Body of pancreas (tissue), 4 donors: ENCODE measurements around the gene FBXL17. TPM values are rescaled to one million over a fixed set of nuclear protein-coding genes. Genes with fewer than 3 reads are reported as not detected.

Experiments
- ATAC-seq: fragments of 150-250 bp; one replicate; pipeline ENCODE4 v1.9.1; 2016
- DNase-seq, 4 donors: peaks; one replicate each; pipeline ENCODE4 v3.0.0-alpha.2; 2019
- H3K27ac ChIP-seq, 4 donors: fragments of 200-600 bp; sonication (generic); 1 replicate in 3 of 4; 2 replicates in 1 of 4; pipeline versions ENCODE4 v1.5.1 to v1.6.1; 2016 to 2019; ENCODE audit warnings: mild to moderate bottlenecking in 1 of 4, mixed read lengths in 1 of 4, moderate library complexity in 1 of 4
- H3K27me3 ChIP-seq, 2 donors: fragments of 200-600 bp; sonication (generic); one replicate each; pipeline ENCODE4 v1.6.0; 2016; ENCODE audit warnings: mild to moderate bottlenecking in 1 of 2
- H3K36me3 ChIP-seq, 2 donors: fragments of 200-600 bp; sonication (generic); replicated peaks in 1 of 2; 2 replicates each; pipeline ENCODE4 v1.5.1; 2016; ENCODE audit warnings: low read depth in 2 of 2; ENCODE audit not compliant: insufficient read depth in 1 of 2
- H3K4me1 ChIP-seq: fragments of 200-600 bp; sonication (generic); one replicate; pipeline ENCODE4 v1.6.0; 2016
- H3K4me3 ChIP-seq, 2 donors: fragments of 200-600 bp; sonication (generic); 1 replicate in 1 of 2; 2 replicates in 1 of 2; pipeline ENCODE4 v1.5.1; 2016 to 2019
- H3K9me3 ChIP-seq, 3 donors: fragments of 200-600 bp; sonication (generic); 1 replicate in 2 of 3; 2 replicates in 1 of 3; pipeline ENCODE4 v1.5.1; 2016
- CTCF ChIP-seq, 7 experiments: fragments of 450-650 bp in 4 of 7; fragments of 200-600 bp in 3 of 7; sonication (generic) in 3 of 7; IDR thresholded peaks; one replicate each; pipeline ENCODE4 v1.5.1; 2016 to 2019; ENCODE audit warnings: antibody characterized with exemption in 7 of 7
- POLR2A ChIP-seq, 3 donors: fragments of 450-650 bp; IDR thresholded peaks; one replicate each; pipeline ENCODE4 v1.6.1; 2016; ENCODE audit warnings: antibody characterized with exemption in 3 of 3, mild to moderate bottlenecking in 2 of 3
- WGBS, 2 donors: methylation state at CpG; one replicate each; pipeline ENCODE4 v1.1.5; 2017; 5-methylcytosine and 5-hydroxymethylcytosine counted together
- intact Hi-C: fragments of 100-400 bp; cut with DNase I; formaldehyde crosslinking; loops from one replicate; pipeline ENCODE4 v1.15.1; 2023
- total RNA-seq, 2 donors: library from RNA; depleted of rRNA; stranded (reverse); fragments of >200 nt; gene quantifications; one replicate each; pipeline ENCODE4 v1.1.0, GENCODE V29; 2016

Gene FBXL17
- total RNA-seq, 2 donors from 2014 or later = 5.3 to 13.5 TPM

- Histone ChIP-seq H3K9me3 (no peaks in the 10 kb centered on the region), H3K36me3 (no peaks in the 10 kb centered on the region), H3K27me3 (no peaks in the 10 kb centered on the region), H3K4me1 (no peaks in the 10 kb centered on the region), H3K27ac (no peak overlapping the region), H3K4me3 (no peak overlapping the region)
- DNase-seq (no peak), ATAC-seq (no peak)
- TF ChIP-seq CTCF (IDR thresholded peaks at IDR 0.05) = no peak
- no peak for TF ChIP-seq POLR2A (IDR thresholded peaks at IDR 0.05)
- 79 to 88% methylated on average over 2 of the region's 2 CpGs for whole genome bisulfite sequencing, 2 donors
- intact Hi-C loops = no loop called here
Observed at GRCh38 chr5:107867266-107867665, 514.6 kb downstream of the FBXL17 start.

- ATAC-seq (no peak), DNase-seq (no peak)
- H3K9me3 ChIP-seq = no peaks in the 10 kb centered on the region
- H3K27me3 ChIP-seq = no peaks in the 10 kb centered on the region
- no peaks in the 10 kb centered on the region for H3K4me1 ChIP-seq
- intact Hi-C loops = no loop called here
- WGBS, 2 donors = 81 to 88% methylated on average over 2 of the region's 2 CpGs
- H3K4me3 ChIP-seq = no peak overlapping the region
- TF ChIP-seq CTCF (IDR thresholded peaks at IDR 0.05) (no peak), POLR2A (IDR thresholded peaks at IDR 0.05) (no peak)
- no peaks in the 10 kb centered on the region for H3K36me3 ChIP-seq
- H3K27ac ChIP-seq = no peak overlapping the region
Observed at GRCh38 chr5:107864793-107865192, 517.1 kb downstream of the FBXL17 start.

GRCh38 chr5:107863125-107863524 lies 518.8 kb downstream of the FBXL17 start:
- Histone ChIP-seq H3K9me3 (no peaks in the 10 kb centered on the region), H3K36me3 (no peaks in the 10 kb centered on the region), H3K27ac (no peak overlapping the region), H3K4me3 (no peak overlapping the region), H3K4me1 (no peaks in the 10 kb centered on the region), H3K27me3 (no peaks in the 10 kb centered on the region)
- intact Hi-C loops = no loop called here
- 92 to 96% methylated on average over 2 of the region's 2 CpGs for WGBS, 2 donors
- no peak for TF ChIP-seq CTCF (IDR thresholded peaks at IDR 0.05)
- TF ChIP-seq POLR2A (IDR thresholded peaks at IDR 0.05) = no peak
- DNase-seq (no peak), ATAC-seq (no peak)

GRCh38 chr5:107861565-107861964 lies 520.3 kb downstream of the FBXL17 start:
- Histone ChIP-seq H3K9me3 (no peaks in the 10 kb centered on the region), H3K36me3 (no peaks in the 10 kb centered on the region), H3K27ac (no peak overlapping the region), H3K4me3 (no peak overlapping the region), H3K27me3 (no peaks in the 10 kb centered on the region), H3K4me1 (no peaks in the 10 kb centered on the region)
- intact Hi-C loops = no loop called here
- DNase-seq = no peak
- 93 to 95% methylated on average over 12 of the region's 12 CpGs for WGBS, 2 donors
- ATAC-seq = no peak
- TF ChIP-seq POLR2A (IDR thresholded peaks at IDR 0.05) (no peak), CTCF (IDR thresholded peaks at IDR 0.05) (no peak)

- no peak for TF ChIP-seq CTCF (IDR thresholded peaks at IDR 0.05)
- TF ChIP-seq POLR2A (IDR thresholded peaks at IDR 0.05) = no peak
- Histone ChIP-seq H3K36me3 (no peaks in the 10 kb centered on the region), H3K27ac (no peak overlapping the region), H3K4me1 (no peaks in the 10 kb centered on the region), H3K27me3 (no peaks in the 10 kb centered on the region), H3K4me3 (no peak overlapping the region), H3K9me3 (no peaks in the 10 kb centered on the region)
- no peak for ATAC-seq
- intact Hi-C loops = no loop called here
- 90 to 92% methylated on average over 1 of the region's 1 CpG for WGBS, 2 donors
- no peak for DNase-seq
Observed at GRCh38 chr5:107860044-107860443, 521.9 kb downstream of the FBXL17 start.
